Measurements from ENCODE around the gene MMAA.
"Not testable (repeated sequence)": the region's sequence is repeated elsewhere in the genome, so short reads cannot be mapped to it uniquely, and the experiment has no call there.

DNA sequence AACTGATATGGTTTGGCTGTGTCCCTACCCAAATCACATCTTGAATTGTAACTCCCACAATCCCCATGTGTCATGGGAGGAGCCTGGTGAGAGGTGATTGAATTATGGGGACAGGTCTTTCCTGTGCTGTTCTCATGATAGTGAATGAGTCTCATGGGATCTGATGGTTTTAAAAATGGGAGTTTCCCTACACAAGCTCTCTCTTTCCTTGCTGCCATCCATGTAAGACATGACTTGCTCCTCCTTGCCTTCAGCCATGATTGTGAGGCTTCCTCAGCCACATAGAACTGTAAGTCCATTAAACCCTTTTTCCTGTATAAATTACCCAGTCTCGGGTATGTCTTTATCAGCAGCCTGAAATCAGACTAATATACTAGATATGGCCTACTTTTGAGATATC lies 2.9 kb downstream of the MMAA start:
- not testable (repeated sequence) for TF ChIP-seq CTCF, POLR2A (IDR thresholded peaks at IDR 0.05)
